CD4-positive, alpha-beta T cell treated with Interleukin-6 for 4 hours (primary cell): ENCODE data around the gene TMEM253.
A peak's percentile ranks its signal among the peaks of the same experiment; 100 is the strongest.

Experiments
- DNase-seq: peaks from one replicate; pipeline ENCODE4 v3.0.0-alpha.2; 2020; ENCODE audit warnings: mixed read lengths

Gene TMEM253

DNA sequence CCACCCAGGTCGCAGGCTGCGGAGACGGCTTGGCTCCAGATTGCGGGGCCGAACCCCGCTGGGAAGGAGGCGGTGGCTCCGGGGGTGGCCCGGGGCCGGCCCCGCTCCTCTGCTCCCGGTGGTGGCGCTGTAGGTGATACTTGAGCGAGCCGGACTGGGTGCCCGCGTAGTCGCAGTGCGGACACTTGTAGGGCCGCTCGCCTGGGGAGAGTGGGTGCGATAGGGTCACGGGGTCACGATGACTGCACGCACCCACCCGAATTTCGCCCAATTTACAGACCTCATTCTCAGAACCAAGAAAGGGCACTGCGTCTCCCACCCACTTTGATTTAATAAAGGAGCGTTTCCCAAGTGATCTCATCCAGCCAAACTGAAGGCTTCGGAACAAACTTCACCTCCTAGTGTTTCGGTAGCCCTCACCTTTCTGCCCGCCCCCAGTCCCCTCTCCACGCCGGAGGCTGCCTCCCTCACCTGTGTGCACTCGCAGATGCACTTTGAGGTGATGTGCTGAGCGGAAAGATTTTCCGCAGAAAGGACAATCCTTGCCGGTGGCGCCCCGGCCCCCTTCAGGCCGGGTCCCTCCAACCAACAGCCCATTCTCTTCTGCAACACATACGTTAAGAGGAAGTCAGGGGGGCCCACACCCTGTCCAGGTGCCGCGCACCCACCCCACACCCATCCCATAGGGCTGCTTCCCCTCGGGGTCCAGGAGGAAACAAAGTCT lies 9.8 kb upstream of the TMEM253 start:
- no peak for DNase-seq

DNA sequence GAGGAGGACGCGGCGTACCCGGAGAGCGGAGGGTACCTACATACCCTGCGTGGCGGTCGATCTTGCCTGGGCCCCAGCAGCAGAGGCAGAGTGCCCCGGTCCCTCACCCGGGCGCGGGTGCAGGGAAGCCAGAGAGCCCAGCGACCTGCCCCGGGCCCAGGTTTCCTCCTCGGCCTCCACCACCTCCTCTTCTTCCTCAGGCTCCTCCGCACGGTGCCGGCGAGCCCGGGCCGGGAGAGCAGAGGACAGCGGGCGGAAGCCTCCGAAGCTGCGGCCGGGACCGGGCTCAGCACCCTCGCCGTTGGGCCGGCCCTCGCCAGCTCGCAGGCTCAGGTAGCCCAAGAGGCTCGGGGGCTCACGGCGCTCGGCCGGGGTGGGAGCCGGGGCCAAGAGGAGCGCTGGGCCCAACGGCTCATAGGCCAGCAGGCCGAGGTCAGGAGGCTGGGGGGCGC lies 9.0 kb upstream of the TMEM253 start:
- no peak for DNase-seq

DNA sequence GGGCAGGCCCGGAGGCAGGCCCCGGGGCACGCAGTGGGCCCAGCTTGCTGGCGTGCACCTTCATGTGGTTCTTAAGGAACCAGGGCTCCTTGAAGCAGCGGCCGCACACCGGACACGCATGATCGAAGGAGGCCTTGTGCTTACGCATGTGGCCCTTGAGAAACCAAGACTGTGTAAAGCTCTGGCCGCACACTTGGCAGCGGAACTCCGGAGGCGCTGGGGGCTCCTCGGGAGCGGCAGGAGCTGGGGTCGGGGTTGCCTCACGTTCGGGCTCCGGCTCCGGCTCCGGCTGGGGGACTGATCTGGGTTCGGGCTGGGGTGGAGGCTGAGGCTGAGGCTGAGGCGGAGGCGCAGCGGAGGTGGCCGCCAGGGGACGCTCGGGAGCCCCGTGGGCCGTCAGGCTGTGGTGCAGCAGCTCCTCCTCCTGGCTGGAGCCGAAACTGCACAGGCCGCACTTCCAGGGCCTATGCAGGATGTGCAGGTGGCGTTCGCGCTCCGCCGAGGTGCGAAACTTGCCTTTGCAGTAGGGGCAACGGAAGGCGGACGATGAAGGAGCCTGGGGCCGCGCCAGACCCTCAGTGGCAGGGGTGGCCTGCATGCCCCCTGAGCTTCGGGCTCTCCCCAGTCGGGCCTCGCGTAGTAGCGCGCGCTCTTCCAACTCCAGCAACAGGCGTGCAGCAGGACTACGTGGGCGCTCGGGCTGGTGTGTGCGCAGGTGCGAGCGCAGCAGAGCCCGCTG lies 8.4 kb upstream of the TMEM253 start:
- DNase-seq = peak; percentile 95

DNA sequence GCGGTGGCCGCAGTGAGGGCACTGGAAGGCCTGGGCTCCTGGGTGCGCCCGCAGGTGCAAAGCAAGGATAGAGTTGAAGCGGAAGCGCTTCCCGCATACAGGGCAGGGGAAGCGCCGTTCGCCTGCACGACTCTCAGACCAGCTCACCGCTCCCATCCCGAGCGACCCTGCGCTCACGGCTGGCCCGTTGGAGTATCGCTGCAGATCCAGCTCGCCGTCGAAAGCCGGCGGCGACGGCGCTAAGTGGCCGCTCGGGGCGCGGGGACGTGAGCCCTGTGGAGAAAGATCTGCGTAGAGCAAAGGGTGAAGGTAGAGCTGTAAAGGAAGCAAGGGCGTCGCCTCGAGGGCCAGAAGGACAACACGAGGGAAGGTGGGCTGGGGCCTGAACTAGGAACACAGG lies 7.8 kb upstream of the TMEM253 start:
- no peak for DNase-seq

DNA sequence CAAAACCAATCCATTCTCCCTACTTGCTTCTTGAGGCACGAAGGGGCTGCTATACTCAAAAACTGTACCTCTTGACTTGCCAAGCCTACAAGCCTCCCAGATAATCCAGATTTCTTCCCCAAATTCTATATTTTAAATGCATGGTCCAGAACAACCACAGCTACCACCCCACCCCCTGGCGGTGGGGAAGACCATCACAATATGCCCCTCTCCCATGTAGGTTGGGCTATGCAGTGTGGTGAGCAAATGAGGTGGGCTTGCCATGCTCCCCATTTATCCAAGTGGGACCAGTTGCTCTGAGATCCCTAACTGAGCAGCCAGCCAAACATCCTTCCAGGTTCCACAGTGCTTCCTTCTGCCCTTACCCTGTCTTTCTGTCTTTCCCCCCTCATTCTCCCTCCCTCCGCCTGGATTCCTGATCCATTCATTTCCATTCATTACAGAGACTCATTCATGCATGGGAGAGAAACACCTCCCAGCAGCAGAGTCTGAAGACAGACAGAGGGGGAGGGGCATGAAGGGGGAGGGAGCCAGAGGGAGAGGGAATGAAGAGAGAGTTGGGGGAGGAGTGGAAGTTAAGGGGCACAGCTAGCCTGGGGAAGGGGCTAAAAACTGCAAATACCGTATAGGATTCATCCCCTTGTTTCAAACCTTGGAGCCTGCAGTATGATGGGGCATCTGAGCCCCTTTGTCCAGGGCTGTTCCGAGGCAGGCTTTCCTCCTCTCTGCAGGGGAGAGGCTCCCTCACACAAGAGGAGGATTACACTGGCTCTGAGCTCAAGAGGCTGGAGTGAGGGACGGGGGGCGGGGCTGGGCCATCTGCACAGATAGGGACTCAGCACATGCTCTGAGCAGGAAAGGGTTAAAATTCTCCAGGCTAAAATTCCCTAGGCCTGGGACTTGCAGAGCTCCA lies 6.8 kb upstream of the TMEM253 start:
- no peak for DNase-seq

DNA sequence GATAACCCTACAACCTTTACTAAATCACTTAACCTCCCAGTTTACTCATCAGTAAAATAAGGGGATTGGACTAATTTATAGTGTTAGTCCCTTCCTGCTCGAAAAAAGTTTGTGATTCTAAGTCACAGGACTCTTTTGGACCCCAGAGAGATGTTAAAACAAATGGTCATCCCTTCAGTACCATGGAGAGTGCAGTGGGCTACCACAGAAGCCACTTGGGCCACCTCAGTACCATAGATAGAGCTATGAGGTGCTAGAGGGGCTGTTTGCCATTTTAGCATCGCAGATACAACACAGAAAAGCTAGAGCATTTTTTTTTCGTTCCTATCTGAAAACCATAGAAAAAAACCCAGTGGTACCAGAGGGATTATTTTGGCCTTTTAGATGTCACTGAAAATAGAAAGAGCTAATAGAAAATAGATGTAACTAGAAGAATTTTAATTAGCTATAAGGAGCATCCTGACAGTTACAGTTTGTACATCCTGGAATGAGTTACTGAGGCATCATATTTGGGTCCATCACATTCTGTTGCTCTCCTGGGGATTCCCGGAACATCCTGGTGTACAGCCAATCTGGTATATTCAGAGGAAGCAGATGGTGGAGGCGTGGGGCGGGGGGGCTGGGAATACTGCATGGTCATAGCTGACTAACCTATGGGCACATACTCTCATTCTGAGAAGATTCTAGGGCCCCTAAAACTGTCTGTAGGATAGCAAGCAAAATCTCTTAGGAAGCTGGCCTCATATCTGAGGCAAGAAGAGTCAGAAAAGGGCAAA lies 5.2 kb upstream of the TMEM253 start:
- no peak for DNase-seq

DNA sequence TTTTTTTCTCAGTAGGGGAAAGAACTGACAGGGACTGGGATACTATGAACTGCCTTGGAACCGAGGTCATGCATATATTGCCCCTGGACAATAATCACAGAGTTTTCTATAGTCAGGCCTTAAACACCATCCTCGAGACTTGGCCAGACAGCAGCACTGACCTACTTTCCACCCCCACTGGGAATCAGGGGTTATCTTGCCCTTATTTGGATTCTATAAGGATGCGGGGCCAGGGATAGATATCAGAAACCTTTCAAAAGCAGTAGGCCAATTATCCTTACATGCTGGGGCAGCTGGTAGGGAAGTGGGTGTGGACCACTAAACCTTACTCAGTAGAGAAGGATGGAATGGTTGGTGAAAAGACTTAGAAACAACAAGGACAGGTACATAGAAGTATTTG lies 4.4 kb upstream of the TMEM253 start:
- DNase-seq = no peak

DNA sequence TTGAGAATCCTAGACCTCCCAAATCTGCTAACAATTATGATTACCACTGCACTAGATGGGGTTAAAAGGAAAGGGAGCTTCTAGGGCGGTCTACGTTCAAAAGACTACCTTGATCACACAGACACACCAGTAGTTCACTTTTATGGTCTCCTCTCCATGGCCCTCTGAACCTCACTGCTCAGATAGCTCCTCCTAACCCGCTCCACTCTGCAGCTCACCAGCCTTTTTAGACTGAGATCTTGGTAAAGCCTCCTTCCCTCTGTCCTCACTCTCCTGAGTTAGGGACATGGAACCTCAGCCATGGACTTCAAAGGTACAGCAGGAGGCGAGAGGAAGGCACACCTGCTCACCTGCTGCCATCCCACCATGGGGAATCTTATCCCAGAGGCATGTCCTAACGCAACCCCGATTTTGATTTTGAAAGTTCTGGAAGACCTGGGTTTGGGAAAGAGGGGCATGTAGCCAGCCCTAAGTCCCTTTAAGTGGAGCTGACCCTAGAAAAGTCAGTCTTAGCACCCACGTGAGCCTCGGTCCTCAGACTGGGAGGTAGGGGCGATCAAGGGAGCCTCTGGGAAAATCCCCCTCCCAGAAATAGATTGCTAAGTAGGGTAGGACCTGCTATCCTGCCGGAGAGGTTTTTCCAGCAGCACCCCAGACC lies 3.8 kb upstream of the TMEM253 start:
- DNase-seq = no peak

DNA sequence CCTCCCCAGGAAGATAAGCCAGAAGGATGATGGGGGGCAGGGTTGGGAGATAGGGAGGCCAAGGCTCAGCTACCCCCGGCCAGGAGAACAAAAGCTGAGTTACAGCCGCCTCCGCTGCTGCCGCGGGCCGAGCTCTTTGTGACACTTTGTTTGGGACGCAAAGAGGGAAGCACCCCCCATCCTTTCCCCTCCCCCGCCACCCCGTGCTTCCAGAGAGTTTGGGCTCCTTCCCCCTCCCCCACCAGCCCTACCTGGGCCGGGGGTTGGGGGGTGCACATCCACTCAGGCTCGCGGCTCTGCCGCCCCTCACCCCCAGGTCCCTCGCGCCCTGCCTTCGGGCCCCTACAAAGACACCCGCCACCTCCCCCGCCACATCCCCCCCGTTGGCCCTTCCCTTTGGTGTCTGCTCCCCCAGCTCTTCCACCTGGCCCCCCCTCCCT lies 3.2 kb upstream of the TMEM253 start:
- peak; percentile 39 for DNase-seq

DNA sequence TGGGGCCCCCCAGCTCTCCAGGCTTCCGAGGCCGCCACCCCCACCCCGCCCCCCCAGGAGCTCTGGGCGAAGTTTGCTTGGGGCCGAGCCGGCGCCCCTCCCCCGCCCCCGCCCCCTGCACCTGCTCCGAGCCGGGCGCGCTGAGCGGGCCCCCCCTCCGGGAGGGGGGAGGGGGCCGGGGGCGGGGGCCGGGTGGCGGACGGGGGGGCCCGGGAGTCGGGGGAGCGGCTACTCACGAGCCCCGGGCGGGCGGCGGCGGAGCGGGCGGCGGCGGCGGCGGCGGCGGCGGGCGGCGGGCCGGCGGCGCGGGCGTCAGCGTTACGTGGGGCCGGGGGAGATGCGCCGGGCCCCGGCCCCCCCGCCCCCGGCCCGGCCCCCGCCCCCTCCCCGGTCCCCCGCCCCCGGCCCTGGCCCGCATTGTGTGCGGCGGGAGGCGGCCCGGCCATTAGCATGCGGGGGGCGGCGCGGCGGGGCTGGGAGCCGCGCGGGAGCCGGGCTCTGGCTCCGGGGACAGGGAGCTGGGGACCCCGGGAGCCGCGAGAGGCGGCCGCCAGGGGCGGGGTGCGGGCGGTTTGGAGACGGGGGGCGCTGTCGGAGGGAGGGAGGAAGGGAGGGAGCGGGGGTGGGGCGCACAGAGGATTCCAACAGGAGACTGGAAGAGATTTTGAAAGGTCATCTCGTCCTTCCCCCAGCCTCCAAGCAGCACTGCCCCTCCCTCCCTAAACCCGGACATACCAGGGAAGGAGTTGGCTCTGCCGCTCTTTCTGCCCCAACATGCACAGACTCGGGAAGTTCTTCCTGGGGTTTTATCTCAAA lies 2.6 kb upstream of the TMEM253 start, which contains the start of gene ZNF219:
Gene ZNF219 (minus strand): TSS at position 580 of the 816 bp plus-strand sequence. CDS start 5,064 bp downstream, outside the sequence.
- DNase-seq = peak; percentile 47

DNA sequence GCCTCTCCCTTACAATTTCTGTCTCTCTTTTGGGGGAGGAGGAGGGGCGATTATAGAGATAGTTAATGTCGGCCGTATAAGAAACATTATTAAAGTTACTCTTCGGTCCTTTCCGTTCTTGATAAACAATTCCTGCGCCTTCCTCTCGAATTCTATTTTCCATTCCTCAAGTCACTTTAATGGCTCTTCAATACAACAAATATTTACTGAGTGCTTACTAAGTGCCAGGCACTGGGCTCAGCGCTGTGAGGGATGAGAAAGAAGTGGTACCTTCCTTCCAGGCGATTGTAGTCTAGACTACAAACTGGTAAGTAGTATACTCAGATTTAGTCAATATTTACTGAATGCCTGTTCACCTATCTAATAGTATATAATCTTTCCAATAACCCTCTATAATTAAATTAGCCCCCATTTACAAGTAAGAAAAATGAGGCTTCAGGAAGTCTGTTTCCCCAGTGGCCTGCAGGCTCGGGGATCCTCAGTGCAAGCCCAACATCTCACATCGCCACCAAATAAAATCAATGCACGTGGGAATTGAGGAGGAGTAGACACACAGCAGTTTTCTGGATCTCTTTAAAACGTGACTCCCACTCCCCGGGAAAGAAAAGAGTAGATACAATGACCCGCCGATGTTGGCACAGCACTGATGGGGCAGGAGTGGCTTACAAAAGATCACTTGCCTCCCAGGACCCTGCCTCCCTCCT lies 1.8 kb upstream of the TMEM253 start:
- no peak for DNase-seq

DNA sequence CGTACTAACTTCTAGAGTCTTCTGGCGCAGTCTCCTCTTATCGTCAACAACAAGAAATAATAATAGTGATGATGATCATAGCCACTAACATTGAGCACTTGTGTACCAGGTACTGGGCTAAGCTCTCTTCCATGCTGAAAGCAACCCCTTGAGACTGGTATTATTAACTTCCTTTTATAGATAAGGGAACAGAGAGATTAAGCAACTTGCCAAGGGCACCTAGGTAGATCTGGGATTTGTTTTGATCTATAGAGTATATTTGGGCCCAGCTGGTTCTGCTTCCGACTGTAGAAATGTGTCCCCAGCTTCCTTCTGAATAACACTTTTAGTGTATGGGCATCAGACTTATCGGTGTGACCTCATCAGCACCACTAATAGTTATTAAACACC lies 1.3 kb upstream of the TMEM253 start:
- no peak for DNase-seq

DNA sequence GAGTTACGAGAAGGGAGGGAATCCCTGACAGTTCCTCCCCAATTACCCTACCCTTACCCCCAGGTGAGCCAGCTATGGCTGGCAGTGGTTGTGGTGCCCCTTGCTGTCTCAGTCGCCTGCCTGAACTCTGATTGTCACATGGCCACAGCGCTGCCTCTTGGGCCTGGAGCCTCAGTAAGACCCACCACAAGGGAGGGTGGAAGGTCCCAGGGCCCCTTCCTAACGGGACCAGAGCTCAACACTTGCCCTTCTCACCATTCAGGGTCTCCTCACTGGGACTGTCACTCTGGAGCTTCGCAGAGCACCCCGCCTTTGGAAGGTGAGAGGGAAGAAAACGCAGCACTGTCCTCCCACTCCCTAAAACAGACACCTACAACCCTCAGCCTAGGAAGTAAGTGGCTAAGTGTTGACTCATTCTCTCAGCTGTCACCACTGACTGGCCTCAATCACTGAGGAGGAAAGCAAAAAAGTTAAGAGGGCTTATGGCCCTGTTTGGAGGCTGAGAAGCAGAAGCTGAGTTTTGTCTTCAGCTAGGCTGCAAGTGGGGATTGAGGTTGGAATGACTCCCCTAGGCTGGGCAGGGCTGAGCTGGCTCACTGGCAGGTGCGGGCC lies 1.0 kb downstream of the TMEM253 start:
- no peak for DNase-seq

DNA sequence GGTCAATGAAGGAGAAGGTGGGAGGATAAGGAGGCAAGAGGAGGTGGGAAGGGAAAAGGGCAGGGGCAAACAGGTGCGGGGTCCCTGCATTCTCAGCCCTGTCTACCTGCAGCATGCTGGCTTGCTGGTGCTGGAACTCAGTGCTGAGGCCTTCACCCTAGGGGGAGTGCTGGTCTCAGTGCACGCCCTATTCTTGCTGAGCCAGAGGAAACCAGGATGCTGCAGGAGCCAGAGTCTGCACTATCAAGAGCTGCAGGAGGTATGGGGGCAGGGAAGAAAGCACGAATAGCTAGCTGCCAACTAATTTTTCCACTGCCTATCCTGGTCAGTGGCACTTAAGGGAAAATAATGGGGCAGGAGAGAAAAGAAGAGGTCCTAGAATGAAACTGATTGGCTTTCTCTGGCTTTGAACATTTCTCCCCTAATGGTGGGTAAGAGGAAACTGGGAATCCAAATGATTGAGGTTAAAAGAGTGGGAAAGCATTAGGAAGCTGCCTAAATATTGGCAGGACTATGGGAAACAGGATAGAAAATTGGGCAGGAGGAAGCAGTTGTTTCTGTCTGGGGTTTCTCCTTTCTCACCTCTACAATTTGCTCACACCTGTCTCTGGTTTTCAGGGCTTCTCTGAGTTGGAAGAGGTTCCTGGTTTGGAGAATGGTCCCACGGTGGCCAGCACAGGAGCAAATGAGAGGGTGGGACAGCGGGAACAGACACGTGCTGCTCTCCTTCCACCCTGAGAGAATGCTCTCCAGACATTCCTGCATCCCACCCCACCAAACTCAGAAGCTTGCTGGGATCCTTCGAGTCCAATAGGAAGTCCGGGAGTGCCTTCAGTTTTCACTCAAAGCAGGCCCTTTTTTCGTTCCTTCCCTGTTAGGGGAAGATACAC lies 1.9 kb downstream of the TMEM253 start:
- no peak for DNase-seq

DNA sequence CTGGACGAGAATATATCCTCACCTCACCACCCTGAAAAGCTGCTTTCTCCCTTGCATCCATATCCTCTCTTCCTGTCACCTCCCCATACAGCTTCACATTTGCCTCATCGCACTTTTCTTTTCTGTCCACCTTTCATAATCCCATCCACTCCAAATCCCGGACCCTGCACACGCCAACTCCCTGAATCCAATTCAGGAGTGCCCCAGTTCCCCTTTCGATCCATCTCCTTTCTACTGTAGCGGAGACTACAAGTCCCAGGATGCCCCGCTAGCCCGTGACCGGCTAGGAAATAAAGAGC lies 2.5 kb downstream of the TMEM253 start:
- DNase-seq = no peak

DNA sequence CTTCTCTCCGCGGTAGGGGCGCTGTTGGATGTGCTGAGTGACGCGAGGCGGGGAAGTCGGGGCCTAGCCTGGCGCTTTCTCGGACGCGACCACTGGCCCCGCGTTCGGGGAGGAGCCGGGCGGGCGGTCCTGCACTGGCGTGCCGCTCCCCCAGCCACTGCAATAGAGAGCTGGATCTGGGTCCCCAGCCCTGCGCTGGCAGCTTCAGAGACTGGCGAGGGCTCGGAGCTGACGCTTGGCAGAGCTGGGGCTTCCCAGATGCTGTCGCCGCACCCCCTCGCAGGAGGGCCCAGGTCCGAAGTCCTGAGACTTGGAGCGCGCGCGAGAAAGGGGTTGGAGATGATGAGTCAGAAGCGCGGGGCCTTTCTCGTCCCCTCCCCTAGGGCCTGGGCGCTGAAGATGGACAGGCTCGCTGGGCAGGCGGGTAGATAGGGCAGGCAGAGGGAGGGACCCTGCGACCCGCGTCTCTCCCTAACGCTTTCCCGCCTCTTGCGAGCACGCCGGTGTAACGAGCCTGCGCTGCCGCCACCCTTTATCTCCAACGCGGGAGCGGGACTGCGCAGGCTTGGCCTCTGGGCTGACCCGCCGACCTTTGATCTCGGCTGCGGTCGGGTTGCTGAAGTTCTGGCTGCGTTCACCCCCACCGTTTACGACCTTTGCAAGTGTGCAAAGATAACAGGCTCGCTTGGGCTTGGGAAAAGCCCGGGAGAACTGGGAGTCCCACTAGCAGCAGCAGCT lies 3.0 kb downstream of the TMEM253 start:
- DNase-seq = peak; percentile 95

DNA sequence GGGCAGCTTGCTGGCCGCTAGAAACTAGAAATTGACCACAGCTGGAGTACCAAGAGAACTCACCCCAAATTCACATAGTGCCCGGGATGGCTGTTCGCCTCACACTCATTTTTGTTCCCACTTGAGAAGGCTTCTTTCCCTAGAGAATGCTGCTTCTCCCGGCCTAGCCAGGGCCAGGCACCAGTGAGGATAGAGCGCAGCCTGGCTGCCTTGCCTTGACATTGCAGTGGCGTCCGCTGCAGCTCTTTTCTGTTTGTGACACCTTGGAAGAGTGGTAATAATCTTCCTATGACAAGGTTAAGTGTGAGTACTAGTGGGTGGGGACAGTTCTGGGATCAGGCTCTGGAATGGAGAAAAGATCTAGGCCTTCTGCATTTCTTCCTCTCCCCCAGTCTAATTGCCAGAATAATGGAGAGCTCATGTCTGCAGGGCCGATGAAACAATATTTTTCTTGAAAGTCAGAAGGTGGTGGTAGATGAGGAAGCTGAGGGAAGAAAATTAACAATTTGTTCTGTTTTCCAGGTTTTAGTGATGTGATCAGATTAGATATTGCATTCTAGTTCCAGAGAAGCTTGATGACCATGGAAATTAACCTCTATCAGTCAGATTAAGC lies 3.7 kb downstream of the TMEM253 start:
- peak; percentile 74 for DNase-seq

DNA sequence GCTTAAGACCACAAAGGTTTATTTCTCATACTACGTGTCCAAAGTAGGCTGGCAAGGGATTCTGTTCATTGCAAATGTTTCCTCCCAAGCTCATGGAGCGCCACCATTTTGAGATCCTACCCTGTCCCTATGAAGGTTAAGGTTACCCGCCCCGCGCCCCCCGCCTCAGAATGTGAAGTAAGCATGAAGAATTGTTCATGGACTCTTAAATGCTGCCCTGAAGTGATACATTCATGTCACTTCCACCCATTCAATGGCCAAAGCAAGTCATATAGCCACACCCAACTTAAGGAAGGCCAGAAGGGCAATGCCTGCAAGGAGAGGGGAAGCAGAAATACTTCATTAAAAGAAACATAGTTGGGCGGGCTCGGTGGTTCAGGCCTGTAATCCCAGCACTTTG lies 4.2 kb downstream of the TMEM253 start:
- no peak for DNase-seq
